NCI-H82 treated with DMSO at 0.1 percent for 48 hours (cell line): ENCODE results near the gene SAP25.
"Not testable (repeated sequence)": the region's sequence is repeated elsewhere in the genome, so short reads cannot be mapped to it uniquely, and the experiment has no call there.

Source experiments
- DNase-seq: peaks from one replicate; lab custom pipeline; 2025; ENCODE audit not compliant: unreplicated experiment; lab: John Stamatoyannopoulos, UW

Gene SAP25

GRCh38 chr7:100562195-100563099 is 11.3 kb downstream of the SAP25 start:
- no peak for DNase-seq

GRCh38 chr7:100561491-100562194 is 12.1 kb downstream of the SAP25 start:
- DNase-seq = no peak

GRCh38 chr7:100559127-100559526 is 14.6 kb downstream of the SAP25 start:
- DNase-seq = no peak

- DNase-seq = no peak
Measured at GRCh38 chr7:100556541-100556940, 17.2 kb downstream of the SAP25 start.

DNA sequence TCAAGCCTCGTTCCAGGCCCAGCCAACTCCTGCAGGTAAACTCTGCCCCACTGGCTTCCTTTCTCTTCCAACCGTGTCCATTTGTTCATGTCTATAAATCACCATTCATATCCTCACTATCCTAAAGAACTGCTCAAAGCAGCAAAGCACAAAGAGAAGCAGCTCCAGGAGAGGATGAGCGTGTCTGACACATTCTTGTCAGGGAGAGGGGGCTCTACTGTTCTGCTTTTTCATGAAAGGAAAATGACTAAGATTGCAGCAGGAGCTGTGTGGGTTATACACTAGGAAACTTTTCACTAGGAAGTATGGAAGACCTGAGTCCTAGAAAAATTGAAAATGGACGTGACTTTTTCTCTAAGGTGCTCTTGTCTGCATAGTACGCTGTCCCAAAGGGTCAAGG is 18.0 kb downstream of the SAP25 start:
- no peak for DNase-seq

DNA sequence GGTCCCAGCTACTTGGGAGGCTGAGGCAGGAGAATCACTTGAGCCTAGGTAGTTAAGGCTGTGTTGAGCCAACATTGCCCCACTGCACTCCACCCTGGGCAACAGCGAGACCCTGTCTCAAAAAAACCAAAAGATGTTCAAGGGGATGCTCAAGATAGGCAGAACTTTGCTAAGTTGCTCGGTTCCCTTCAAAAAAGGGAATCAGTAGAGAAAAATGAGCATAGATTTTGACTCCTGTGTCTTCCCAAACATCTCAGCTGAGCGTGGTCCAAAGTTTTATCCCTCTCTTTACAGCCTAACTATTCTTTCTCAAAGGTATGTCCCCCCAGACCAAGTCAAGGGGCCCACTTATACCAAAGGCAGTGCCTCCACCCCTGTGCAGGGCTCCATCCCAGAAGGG is 20.7 kb downstream of the SAP25 start:
- DNase-seq = no peak

DNA sequence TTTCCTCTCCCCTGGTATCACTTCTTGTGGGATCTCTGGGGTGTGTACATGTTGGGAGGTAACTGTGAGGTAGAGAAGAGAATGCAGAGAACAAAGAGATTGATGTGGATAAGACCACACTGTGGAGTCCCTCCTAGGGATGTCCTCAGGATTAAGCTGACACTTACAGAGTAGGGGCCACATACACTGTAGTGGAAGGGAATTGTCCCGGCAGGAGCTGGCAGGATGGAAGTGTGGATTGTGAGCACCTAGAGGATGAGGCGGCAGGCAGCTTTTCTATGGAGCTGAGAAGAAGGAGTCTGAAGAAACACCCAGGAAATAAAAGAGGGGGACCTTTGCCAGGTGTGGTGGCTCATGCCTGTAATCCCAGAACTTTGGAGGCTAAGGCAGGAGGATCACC is 21.2 kb downstream of the SAP25 start:
- DNase-seq = no peak

- not testable (repeated sequence) for DNase-seq
Measured at GRCh38 chr7:100548446-100548845, 25.3 kb downstream of the SAP25 start.

DNA sequence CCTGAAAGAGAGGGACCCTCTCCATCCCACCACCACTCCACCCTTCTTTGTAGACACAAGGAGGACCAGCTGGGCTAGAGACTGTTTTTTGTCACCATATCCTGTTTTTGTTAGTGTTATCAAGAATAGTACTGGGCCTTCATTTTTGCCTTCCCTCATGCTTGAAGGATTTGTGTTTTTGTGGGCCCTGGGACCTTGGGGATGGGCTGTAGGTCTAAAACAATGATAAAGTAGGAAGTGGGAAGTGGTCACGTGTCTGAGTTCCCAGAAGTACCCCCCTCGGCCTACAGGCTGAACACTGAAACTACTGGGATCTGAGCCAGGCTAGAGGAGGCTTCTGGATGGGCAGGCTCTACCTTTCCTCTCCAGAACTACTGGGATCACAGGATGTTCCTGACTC is 25.8 kb downstream of the SAP25 start:
- no peak for DNase-seq

GRCh38 chr7:100546926-100547800 is 26.5 kb downstream of the SAP25 start:
- DNase-seq = no peak

- no peak for DNase-seq
Measured at GRCh38 chr7:100546129-100546925, 27.4 kb downstream of the SAP25 start.

DNA sequence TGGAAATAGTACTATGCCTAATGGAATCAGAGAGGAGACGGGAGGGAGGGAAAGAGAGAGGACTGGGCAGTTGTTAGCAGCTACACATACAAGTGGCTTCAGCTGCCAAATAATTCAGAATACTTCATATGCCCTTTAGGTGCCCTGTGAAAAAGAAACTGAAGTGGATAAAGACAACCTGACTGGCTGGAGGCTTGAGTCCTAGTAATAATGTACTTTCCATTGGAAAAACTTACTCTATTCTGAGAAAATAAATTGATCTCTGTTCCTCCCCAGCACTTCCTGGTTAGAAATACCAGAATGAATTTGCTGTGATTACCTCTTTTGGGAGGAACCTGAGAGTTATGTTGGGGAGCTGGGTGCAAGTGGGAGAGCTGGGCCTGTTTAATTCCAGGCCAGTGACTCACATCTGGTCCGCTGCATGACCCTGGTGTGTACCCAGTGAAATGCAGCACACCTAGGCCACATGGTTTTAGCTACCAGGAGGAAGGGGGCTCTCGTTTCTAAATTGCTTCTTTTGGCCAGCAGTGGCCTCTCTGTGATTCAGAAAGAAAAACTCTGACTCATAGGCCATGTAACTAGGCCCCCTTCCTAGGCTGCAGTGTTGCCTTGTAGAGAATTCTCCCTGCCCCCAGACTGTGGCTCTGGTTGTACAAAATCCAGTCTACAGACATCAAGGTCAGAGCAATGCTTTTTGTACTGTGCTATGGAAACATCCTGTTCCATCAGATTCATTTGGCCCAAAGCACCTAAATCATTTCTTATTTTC is 28.2 kb downstream of the SAP25 start:
- DNase-seq = no peak

- DNase-seq = no peak
Measured at GRCh38 chr7:100544967-100545359, 28.7 kb downstream of the SAP25 start.

DNA sequence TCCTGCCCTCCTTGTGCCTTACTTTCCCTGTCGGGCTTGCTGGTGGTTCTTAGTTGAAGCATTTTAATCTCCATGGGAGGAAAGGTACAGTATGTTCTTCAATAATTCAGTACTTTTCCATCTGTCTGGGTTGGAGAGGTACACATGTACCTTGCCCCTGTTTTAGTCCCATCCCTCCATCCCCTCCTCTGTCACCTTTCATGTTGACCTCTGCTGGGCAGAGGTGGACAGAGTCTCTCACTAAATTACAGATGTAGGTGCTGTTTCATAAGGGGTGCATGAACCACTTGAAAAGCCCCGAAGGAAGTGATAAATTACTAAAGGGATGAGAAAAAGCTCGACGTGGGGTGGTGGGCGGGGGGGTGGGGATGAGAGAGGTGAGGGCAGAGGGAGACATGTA is 29.3 kb downstream of the SAP25 start:
- no peak for DNase-seq

GRCh38 chr7:100543586-100543985 is 30.1 kb downstream of the SAP25 start:
- no peak for DNase-seq

GRCh38 chr7:100541309-100541708 is 32.4 kb downstream of the SAP25 start:
- DNase-seq = not testable (repeated sequence)

DNA sequence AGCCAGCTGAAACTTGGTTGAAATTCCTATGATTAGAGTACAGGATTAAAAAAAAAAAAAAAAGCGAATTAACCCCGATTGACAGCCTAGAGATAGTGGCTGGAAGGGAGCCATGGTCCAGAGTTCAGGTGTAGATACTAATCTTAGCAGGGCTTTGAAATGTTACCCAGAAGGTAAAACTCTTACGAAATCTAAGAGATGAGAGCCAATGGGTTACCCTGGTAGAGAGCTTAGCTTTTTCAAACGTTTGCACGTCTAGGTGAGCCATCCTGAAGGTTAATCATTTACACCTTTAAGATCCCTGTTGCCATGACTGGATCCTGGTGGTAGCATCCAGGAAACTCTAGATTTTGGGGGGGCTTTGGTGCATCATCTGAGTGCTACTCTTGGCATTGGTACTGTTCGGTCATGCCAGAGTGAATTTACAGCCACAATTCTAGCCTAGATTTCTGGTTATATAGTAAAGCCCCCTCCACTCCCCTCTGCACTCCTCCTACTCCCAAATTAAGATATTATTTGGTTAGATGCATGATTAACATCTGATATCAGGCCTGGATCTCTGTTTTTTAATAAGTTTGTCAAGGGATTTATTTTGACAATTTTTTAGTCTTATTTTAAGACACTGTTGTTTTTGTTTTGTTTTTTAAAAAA is 33.5 kb downstream of the SAP25 start:
- no peak for DNase-seq

GRCh38 chr7:100539436-100540006 is 34.2 kb downstream of the SAP25 start:
- no peak for DNase-seq
